Common myeloid progenitor, CD34-positive (primary cell): ENCODE measurements around the gene DCXR.

Experiments
- CTCF ChIA-PET: fragments of 350-600 bp; sonication (Branson Sonifier 250); formaldehyde crosslinking; loops from one replicate; lab custom pipeline; 2021; ENCODE audit warnings: antibody characterized with exemption; lab: Charles Lee
- POLR2A ChIA-PET: fragments of 350-600 bp; sonication (Branson Sonifier 250); formaldehyde crosslinking; loops from one replicate; lab custom pipeline; 2021; ENCODE audit warnings: antibody characterized with exemption; lab: Charles Lee
- DNase-seq, 3 donors: peaks; one replicate each; pipeline versions ENCODE4 v3.0.0 to v3.0.0-alpha.2; 2013
- H3K27ac ChIP-seq, 2 experiments: 1 replicate in 1 of 2; 2 replicates in 1 of 2; pipeline ENCODE4 v1.7.0; 2013; ENCODE audit warnings: inconsistent platforms in 2 of 2, low read length in 2 of 2, mild to moderate bottlenecking in 2 of 2, low read depth in 1 of 2, moderate library complexity in 1 of 2; ENCODE audit not compliant: severe bottlenecking in 2 of 2, insufficient read depth in 1 of 2, poor library complexity in 1 of 2
- H3K27me3 ChIP-seq, 5 experiments: replicated peaks in 2 of 5; 1 replicate in 3 of 5; 2 replicates in 2 of 5; pipeline versions ENCODE4 v1.6.1 to v1.7.0; 2013; ENCODE audit warnings: low read length in 4 of 5, mild to moderate bottlenecking in 2 of 5, moderate library complexity in 2 of 5, inconsistent platforms in 1 of 5; ENCODE audit not compliant: insufficient read depth in 5 of 5, control insufficient read depth in 4 of 5
- H3K36me3 ChIP-seq, 4 experiments: 1 replicate in 2 of 4; 2 replicates in 2 of 4; pipeline versions ENCODE4 v1.6.1 to v1.7.0; 2013; ENCODE audit warnings: low read length in 3 of 4, control low read depth in 1 of 4, mild to moderate bottlenecking in 1 of 4; ENCODE audit not compliant: control insufficient read depth in 4 of 4, insufficient read depth in 4 of 4
- H3K4me1 ChIP-seq, 4 experiments: 1 replicate in 3 of 4; 2 replicates in 1 of 4; pipeline versions ENCODE4 v1.6.1 to v1.7.1; 2013; ENCODE audit warnings: low read length in 3 of 4, mild to moderate bottlenecking in 3 of 4, control low read depth in 1 of 4, inconsistent platforms in 1 of 4, moderate library complexity in 1 of 4; ENCODE audit not compliant: control insufficient read depth in 4 of 4, insufficient read depth in 4 of 4; ENCODE audit errors: control extremely low read depth in 1 of 4
- H3K4me3 ChIP-seq, 7 experiments: 1 replicate in 4 of 7; 2 replicates in 3 of 7; pipeline versions ENCODE4 v1.5.1 to v1.7.0; 2013; ENCODE audit warnings: mild to moderate bottlenecking in 7 of 7, low read length in 6 of 7, moderate library complexity in 6 of 7, inconsistent platforms in 2 of 7, low read depth in 2 of 7, control low read depth in 1 of 7; ENCODE audit not compliant: insufficient read depth in 4 of 7, control insufficient read depth in 1 of 7; ENCODE audit errors: extremely low read depth in 1 of 7
- H3K9me3 ChIP-seq, 5 experiments: 1 replicate in 4 of 5; 2 replicates in 1 of 5; pipeline versions ENCODE4 v1.6.1 to v1.7.1; 2013; ENCODE audit warnings: low read length in 4 of 5, mild to moderate bottlenecking in 2 of 5, inconsistent platforms in 1 of 5, low read depth in 1 of 5, moderate library complexity in 1 of 5; ENCODE audit not compliant: control insufficient read depth in 4 of 5, insufficient read depth in 2 of 5; ENCODE audit errors: control extremely low read depth in 1 of 5
- WGBS: methylation state at CpG from one replicate; pipeline ENCODE4 v1.1.5; 2013; ENCODE audit not compliant: insufficient coverage; 5-methylcytosine and 5-hydroxymethylcytosine counted together

Gene DCXR

GRCh38 chr17:82062984-82063368 lies 25.5 kb upstream of the DCXR start:
- H3K4me1 ChIP-seq: peaks cover 0 to 24% (median 16%) of the 10 kb centered on the region in 4 experiments
- H3K9me3 ChIP-seq: no peaks in the 10 kb centered on the region
- POLR2A ChIA-PET: no interaction called here
- WGBS: 89% methylated on average over 7 of the region's 9 CpGs
- H3K4me3 ChIP-seq: no peak overlapping the region
- CTCF ChIA-PET: interaction anchor here (1.3 kb wide), 1 partner anchor 25 kb away, joined by 4 read pairs; the partner anchor contains the start of gene DCXR
- H3K27me3 ChIP-seq: no peaks in the 10 kb centered on the region
- no peak for DNase-seq
- H3K27ac ChIP-seq: no peak overlapping the region
- H3K36me3 ChIP-seq: peaks cover 7 to 64% (median 41%) of the 10 kb centered on the region in 4 experiments

DNA sequence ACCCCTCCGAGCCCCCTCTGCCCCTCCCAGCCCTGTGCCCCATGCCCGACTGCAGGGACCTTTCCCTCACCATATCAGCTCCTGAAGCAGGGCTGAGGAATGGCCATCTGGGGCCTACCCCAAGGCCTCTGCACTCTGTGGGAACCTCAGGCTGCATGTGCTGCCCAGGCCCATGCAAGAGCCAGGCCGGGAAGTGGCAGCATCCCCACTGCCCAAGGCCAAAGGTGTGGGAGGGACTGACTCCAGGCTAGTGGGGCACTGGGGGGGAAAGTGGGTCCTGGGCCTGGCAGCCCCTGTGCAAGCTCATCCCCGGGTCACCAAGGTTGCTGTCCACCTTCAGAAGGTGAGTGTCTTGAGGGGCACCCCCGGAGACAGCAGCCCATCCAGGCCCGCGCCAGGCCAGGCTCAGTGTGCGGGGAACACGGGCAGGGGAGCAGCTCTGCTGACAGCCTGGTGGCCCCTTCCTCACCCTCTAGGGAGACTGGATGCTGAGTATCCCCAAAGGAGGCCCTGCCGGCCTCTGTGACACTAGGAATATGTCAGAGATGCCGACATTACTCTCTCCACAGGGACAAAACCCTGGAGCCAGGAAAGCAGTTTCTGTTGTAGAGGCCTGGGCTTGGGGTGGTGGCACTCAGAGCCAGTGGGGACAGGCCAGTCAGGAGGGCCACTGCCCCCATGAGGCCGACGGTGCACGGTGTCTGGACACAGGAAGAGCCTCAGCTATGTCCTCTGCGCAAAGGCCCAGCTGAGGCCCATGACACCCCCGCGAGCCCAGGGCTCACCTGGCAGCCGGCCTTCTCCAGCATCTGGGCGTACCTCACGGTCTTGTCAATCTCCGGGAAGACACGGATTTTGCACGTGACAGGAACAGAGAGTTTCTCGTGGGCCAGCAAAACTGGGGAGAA lies 24.8 kb upstream of the DCXR start:
- WGBS: 96% methylated on average over 21 of the region's 24 CpGs
- H3K27me3 ChIP-seq: no peaks in the 10 kb centered on the region
- ChIA-PET POLR2A (no interaction called here), CTCF (interaction anchor here (0.6 to 1.3 kb wide), 2 partner anchors 18 to 25 kb away, joined by 3 to 4 read pairs; partner anchors contain the start of gene DCXR)
- H3K4me1 ChIP-seq: peaks cover 0 to 24% (median 16%) of the 10 kb centered on the region in 4 experiments
- H3K9me3 ChIP-seq: no peaks in the 10 kb centered on the region
- no peak overlapping the region for H3K4me3 ChIP-seq
- H3K27ac ChIP-seq: no peak overlapping the region
- H3K36me3 ChIP-seq: peaks cover 7 to 71% (median 47%) of the 10 kb centered on the region in 4 experiments
- no peak for DNase-seq

GRCh38 chr17:82061047-82061925 lies 23.8 kb upstream of the DCXR start:
- DNase-seq: no peak
- ChIA-PET CTCF (interaction anchor here (0.6 kb wide), 2 partner anchors 17 to 452 kb away, joined by 3 read pairs; no protein-coding TSS in a partner anchor), POLR2A (interaction anchor here (1.2 kb wide), 1 partner anchor 9 kb away, joined by 3 read pairs; no protein-coding TSS in a partner anchor)
- WGBS: 95% methylated on average over 30 of the region's 34 CpGs
- H3K27ac ChIP-seq: no peak overlapping the region
- no peaks in the 10 kb centered on the region for H3K9me3 ChIP-seq
- peaks cover 0 to 21% (median 14%) of the 10 kb centered on the region in 4 experiments for H3K4me1 ChIP-seq
- H3K36me3 ChIP-seq: peaks cover 7 to 81% (median 54%) of the 10 kb centered on the region in 4 experiments
- no peak overlapping the region for H3K4me3 ChIP-seq
- no peaks in the 10 kb centered on the region for H3K27me3 ChIP-seq

- no peaks in the 10 kb centered on the region for H3K27me3 ChIP-seq
- H3K9me3 ChIP-seq: no peaks in the 10 kb centered on the region
- no peak for DNase-seq
- POLR2A ChIA-PET: interaction anchor here (1.2 kb wide), 1 partner anchor 8 kb away, joined by 3 read pairs; no protein-coding TSS in a partner anchor
- peaks cover 9 to 88% (median 58%) of the 10 kb centered on the region in 4 experiments for H3K36me3 ChIP-seq
- H3K4me3 ChIP-seq: no peak overlapping the region
- no peak overlapping the region for H3K27ac ChIP-seq
- CTCF ChIA-PET: interaction anchor here (0.6 to 1.7 kb wide), 2 partner anchors 10 to 453 kb away, joined by 3 to 5 read pairs; no protein-coding TSS in a partner anchor
- H3K4me1 ChIP-seq: peaks cover 0 to 16% (median 11%) of the 10 kb centered on the region in 4 experiments
- WGBS: 89% methylated on average over 12 of the region's 14 CpGs
Observed at GRCh38 chr17:82060614-82061013, 23.1 kb upstream of the DCXR start.

GRCh38 chr17:82060001-82060380 lies 22.5 kb upstream of the DCXR start:
- POLR2A ChIA-PET: no interaction called here
- Histone ChIP-seq H3K9me3 (no peaks in the 10 kb centered on the region), H3K36me3 (peaks cover 11 to 94% (median 61%) of the 10 kb centered on the region in 4 experiments), H3K4me3 (no peak overlapping the region), H3K4me1 (peaks cover 0 to 13% (median 9%) of the 10 kb centered on the region in 4 experiments), H3K27me3 (no peaks in the 10 kb centered on the region), H3K27ac (no peak overlapping the region)
- 93% methylated on average over 11 of the region's 16 CpGs for WGBS
- DNase-seq: no peak
- CTCF ChIA-PET: interaction anchor here (1.7 kb wide), 1 partner anchor 10 kb away, joined by 5 read pairs; no protein-coding TSS in a partner anchor

DNA sequence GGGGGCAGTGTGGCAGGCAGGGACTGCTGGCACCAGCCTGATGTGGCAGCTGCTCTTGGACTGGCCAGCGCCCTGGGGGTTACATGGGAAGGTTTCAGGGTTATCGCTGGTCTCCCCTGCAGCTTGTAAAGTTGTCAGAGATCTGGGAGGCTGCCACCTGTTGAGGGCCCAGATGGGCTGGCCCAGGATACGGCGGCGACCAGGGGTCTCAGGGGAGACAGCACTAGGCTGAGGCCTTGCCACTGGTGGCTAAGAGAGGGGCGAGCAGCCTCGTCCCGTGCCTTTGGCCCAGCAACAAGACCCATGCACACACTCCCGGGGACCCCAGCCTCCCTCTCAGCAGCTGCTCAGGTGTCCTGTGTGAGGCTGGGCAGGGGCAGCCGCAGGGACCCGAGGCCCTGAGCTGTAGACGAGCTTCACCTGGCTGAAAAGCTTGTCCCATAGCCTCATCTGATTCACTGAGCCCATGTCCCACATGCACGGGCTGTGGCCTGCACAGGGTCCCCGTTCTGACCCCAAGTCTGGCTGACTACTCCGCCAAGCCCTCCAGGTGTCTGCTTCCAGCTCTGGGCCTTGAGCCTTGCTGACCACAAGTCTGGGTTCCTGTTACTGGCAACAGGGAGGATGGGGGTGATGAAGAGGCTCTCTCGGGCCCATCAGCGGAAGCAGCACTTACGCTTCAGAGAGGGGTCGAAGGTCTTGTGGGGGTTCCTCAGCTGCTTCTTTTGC lies 21.9 kb upstream of the DCXR start:
- H3K36me3 ChIP-seq: peaks cover 11 to 99% (median 67%) of the 10 kb centered on the region in 4 experiments
- peaks cover 0 to 8% (median 3%) of the 10 kb centered on the region in 4 experiments for H3K4me1 ChIP-seq
- no peak for DNase-seq
- H3K27ac ChIP-seq: no peak overlapping the region
- 97% methylated on average over 16 of the region's 19 CpGs for WGBS
- H3K4me3 ChIP-seq: no peak overlapping the region
- no peaks in the 10 kb centered on the region for H3K27me3 ChIP-seq
- H3K9me3 ChIP-seq: no peaks in the 10 kb centered on the region
- ChIA-PET POLR2A (no interaction called here), CTCF (interaction anchor here (1.7 kb wide), 1 partner anchor 9 kb away, joined by 5 read pairs; no protein-coding TSS in a partner anchor)
